GM19397 (cell line): ENCODE measurements around the gene CAT.

Source experiments
- ATAC-seq: cut with Tn5 transposase; IDR thresholded peaks from one replicate; pipeline ENCODE4 v1.9.1; 2021; ENCODE audit warnings: mild to moderate bottlenecking, moderate library complexity; ENCODE audit not compliant: unreplicated experiment

CAT gene

GRCh38 chr11:34519595-34520235, 81.0 kb downstream of the CAT start:
- ATAC-seq: no peak

GRCh38 chr11:34521265-34521664, 82.5 kb downstream of the CAT start:
- ATAC-seq: no peak
